Stimulated activated CD8-positive, alpha-beta memory T cell treated with anti-CD3 and anti-CD28 coated beads, Interleukin-4, amount 100 ng/mL, for 48 hours (primary cell): ENCODE data around the gene TXNL1.
"Not testable (repeated sequence)": the region's sequence is repeated elsewhere in the genome, so short reads cannot be mapped to it uniquely, and the experiment has no call there.

Source experiments
- DNase-seq: peaks from one replicate; pipeline ENCODE4 v3.0.0-alpha.2; 2020

TXNL1 gene

GRCh38 chr18:56638232-56639103 lies at the start of gene TXNL1:
TSS of gene TXNL1 (minus strand) at chr18:56638592. CDS start at chr18:56638440, 152 bp downstream.
- peak; percentile 99 for DNase-seq

- no peak for DNase-seq
Measured at GRCh38 chr18:56684277-56684676, 45.9 kb upstream of the TXNL1 start.

GRCh38 chr18:56678836-56679565 lies 40.6 kb upstream of the TXNL1 start:
- no peak for DNase-seq

- DNase-seq, result no peak
Measured at GRCh38 chr18:56676639-56677038, 38.2 kb upstream of the TXNL1 start.

GRCh38 chr18:56672981-56673380 lies 34.6 kb upstream of the TXNL1 start:
- DNase-seq, result no peak

GRCh38 chr18:56672391-56672790 lies 34.0 kb upstream of the TXNL1 start:
- no peak for DNase-seq

- DNase-seq, result no peak
Measured at GRCh38 chr18:56662902-56663301, 24.5 kb upstream of the TXNL1 start.

- DNase-seq, result no peak
Measured at GRCh38 chr18:56662502-56662901, 24.1 kb upstream of the TXNL1 start.

- DNase-seq, result no peak
Measured at GRCh38 chr18:56662063-56662408, 23.6 kb upstream of the TXNL1 start.

- DNase-seq, result no peak
Measured at GRCh38 chr18:56661360-56662062, 23.1 kb upstream of the TXNL1 start.

GRCh38 chr18:56660655-56661054 lies 22.3 kb upstream of the TXNL1 start:
- DNase-seq, result no peak

- DNase-seq, result no peak
Measured at GRCh38 chr18:56659111-56659510, 20.7 kb upstream of the TXNL1 start.

- no peak for DNase-seq
Measured at GRCh38 chr18:56658261-56658660, 19.9 kb upstream of the TXNL1 start.

GRCh38 chr18:56654280-56654679 lies 15.9 kb upstream of the TXNL1 start:
- DNase-seq, result not testable (repeated sequence)

GRCh38 chr18:56652802-56653201 lies 14.4 kb upstream of the TXNL1 start:
- no peak for DNase-seq

GRCh38 chr18:56651771-56652092 lies 13.3 kb upstream of the TXNL1 start:
- DNase-seq, result no peak

- peak; percentile 95 for DNase-seq
Measured at GRCh38 chr18:56650944-56651770, 12.8 kb upstream of the TXNL1 start, which contains the start of gene WDR7. TSS of gene WDR7 (plus strand) at chr18:56651359. CDS start at chr18:56672516, 21,157 bp downstream.

- no peak for DNase-seq
Measured at GRCh38 chr18:56649996-56650395, 11.6 kb upstream of the TXNL1 start.

- no peak for DNase-seq
Measured at GRCh38 chr18:56647951-56648893, 9.8 kb upstream of the TXNL1 start.

GRCh38 chr18:56647071-56647470 lies 8.7 kb upstream of the TXNL1 start:
- DNase-seq, result no peak

- no peak for DNase-seq
Measured at GRCh38 chr18:56645415-56646016, 7.1 kb upstream of the TXNL1 start.
